Natural killer cell treated with Interleukin-12 subunit alpha and Interleukin-12 subunit beta and Interleukin-15 and Interleukin-18, amount 100 ng/mL, for 72 hours (primary cell): Measurements from ENCODE around the gene NXPH3. TPM values are rescaled to one million over a fixed set of nuclear protein-coding genes. Genes with fewer than 3 reads are reported as not detected.
"Not testable (repeated sequence)": the region's sequence is repeated elsewhere in the genome, so short reads cannot be mapped to it uniquely, and the experiment has no call there.

Experiments
- ATAC-seq, 2 donors: fragments of 150-1000 bp; cut with Tn5 transposase in 1 of 2; sonication (Bioruptor Pico), chemical (Tn5 transposase) in 1 of 2; 2 replicates each; pipeline ENCODE4 v1.10.0; 2021
- DNase-seq: peaks from one replicate; pipeline ENCODE4 v3.0.0; 2022; ENCODE audit warnings: low spot score
- H3K27ac Mint-ChIP-seq, 2 donors: 1 replicate in 1 of 2; 2 replicates in 1 of 2; pipeline ENCODE4 v1.8.0; 2022; ENCODE audit warnings: mixed read lengths in 2 of 2, mild to moderate bottlenecking in 1 of 2, moderate library complexity in 1 of 2
- H3K27me3 Mint-ChIP-seq, 2 donors: 1 replicate in 1 of 2; 2 replicates in 1 of 2; pipeline ENCODE4 v1.8.0; 2022; ENCODE audit warnings: mixed read lengths in 2 of 2
- H3K36me3 Mint-ChIP-seq: one replicate; pipeline ENCODE4 v1.8.0; 2022; ENCODE audit warnings: mixed read lengths
- H3K4me1 Mint-ChIP-seq, 2 donors: 1 replicate in 1 of 2; 2 replicates in 1 of 2; pipeline ENCODE4 v1.8.0; 2022; ENCODE audit warnings: low read depth in 2 of 2, mixed read lengths in 2 of 2, mild to moderate bottlenecking in 1 of 2
- H3K4me3 Mint-ChIP-seq: one replicate; pipeline ENCODE4 v1.8.0; 2022; ENCODE audit warnings: mixed read lengths
- H3K9me3 Mint-ChIP-seq: 2 replicates; pipeline ENCODE4 v1.8.0; 2022; ENCODE audit warnings: mixed read lengths
- total RNA-seq, 2 donors: library from RNA; stranded (reverse); gene quantifications; one replicate each; pipeline ENCODE4 v1.2.3, GENCODE V29; 2022

NXPH3 gene
- total RNA-seq, 2 donors from 2014 or later = not detected

DNA sequence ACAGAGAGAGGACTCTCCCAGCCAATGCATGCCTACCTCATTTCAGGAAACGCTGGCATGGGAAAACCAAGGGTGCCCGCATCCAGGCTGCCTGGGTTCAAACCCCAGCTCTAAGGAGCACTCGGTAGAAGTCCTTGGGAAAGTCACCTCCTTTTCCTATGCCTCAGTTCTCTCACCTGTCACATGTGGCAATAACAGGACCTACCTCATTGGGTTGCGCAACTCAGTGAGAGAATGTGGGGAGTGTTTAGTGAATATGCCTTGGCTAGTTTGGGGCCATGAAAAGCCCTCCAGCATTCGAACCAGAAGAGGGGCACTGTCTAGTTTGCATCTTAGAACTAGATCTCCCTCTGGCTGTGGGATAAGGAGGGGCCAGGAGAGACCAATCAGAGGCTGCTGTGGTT, 9.0 kb upstream of the NXPH3 start:
- Mint-ChIP-seq H3K4me1 (peaks cover 11 to 28% of the 10 kb centered on the region in 2 donors), H3K27ac (no peak overlapping the region), H3K36me3 (no peaks in the 10 kb centered on the region), H3K27me3 (peaks cover 19 to 20% of the 10 kb centered on the region in 2 donors), H3K9me3 (no peaks in the 10 kb centered on the region), H3K4me3 (peak overlapping the region; percentile 29)
- no peak for DNase-seq
- ATAC-seq = no peak

DNA sequence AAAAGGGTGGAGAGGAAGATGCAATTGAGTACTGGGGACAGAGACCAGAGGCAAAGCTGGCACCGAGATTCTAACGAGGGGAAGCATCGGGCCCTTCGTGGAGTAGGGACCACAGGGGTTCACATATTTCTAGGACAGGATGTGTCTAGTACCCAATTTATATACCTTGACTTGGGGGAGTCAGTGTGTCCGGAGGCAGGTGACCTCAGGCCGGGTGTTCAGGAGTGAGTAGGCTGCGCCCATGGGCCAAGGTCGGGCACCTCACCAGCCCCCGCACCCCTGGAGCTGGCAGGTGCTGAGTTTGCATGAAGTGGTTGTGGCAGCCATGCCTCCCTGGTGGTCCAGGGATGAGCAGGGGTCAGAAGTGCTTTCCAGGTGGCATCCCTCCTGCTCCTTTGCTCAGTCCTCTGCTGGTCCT, 8.6 kb upstream of the NXPH3 start:
- no peak for ATAC-seq
- H3K4me3 Mint-ChIP-seq = peak overlapping the region; percentile 29
- DNase-seq = no peak
- H3K36me3 Mint-ChIP-seq = no peaks in the 10 kb centered on the region
- H3K27ac Mint-ChIP-seq = no peak overlapping the region
- H3K27me3 Mint-ChIP-seq = peaks cover 23 to 24% of the 10 kb centered on the region in 2 donors
- H3K4me1 Mint-ChIP-seq = peaks cover 12 to 28% of the 10 kb centered on the region in 2 donors
- H3K9me3 Mint-ChIP-seq = no peaks in the 10 kb centered on the region

DNA sequence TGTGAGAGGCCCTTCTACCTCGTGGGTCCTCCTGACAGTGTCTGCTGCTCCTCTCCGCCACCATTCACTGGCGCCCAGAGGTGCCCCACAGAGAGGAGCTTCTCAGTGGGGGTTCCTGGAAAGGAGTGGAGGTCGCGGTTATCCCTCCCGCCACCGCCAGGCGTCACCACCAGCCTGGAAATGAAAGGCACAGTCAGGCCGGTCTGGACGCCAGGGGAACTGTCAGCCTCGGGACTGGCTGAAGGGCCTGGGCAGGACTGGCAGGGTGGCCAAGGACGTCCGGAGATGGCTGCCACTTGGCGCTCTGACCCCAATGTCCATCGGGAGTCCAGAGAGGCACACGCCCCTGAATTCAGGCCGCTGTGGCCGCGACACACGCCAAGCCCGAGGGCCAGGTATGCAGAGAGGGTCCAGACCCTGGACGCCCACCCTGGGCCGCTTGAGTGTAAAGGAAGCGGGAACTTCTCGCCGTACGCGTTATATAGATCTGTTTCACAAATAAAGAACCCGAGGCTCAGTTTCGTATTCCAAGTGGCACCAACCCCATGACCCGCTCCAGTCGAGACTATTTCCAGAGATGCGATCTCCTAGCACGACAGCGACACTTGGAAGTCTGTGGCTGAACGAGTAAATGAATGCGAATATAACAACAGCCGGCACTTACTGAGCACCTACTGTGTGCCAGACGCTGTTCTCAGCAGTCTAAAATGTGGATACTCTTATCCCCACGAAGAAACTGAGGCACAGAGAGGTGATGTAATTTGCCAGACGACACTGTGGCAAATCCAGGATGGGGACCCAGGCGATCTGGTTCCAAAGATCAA, 7.6 kb upstream of the NXPH3 start:
- Mint-ChIP-seq H3K27ac (no peak overlapping the region), H3K4me1 (peaks cover 12 to 28% of the 10 kb centered on the region in 2 donors), H3K4me3 (peak overlapping the region; percentile 57), H3K27me3 (peaks cover 29% of the 10 kb centered on the region in 2 donors), H3K36me3 (no peaks in the 10 kb centered on the region), H3K9me3 (no peaks in the 10 kb centered on the region)
- DNase-seq (peak; percentile 85), ATAC-seq (peak; percentile 77 to 78)

DNA sequence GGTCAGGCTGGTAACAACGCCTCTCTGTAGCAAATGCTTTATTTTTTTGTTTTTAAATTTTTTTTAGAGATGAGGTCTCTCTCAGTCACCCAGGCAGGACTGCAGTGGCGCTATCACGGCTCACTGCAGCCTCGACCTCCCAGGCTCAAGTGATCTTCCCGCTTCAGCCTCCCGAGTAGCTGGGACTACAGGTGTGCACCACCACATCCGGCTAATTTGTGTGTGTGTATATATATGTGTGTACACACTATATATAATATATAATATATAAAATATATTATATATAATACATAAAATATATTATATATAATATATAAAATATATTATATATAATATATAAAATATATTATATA, 7.0 kb upstream of the NXPH3 start:
- DNase-seq, ATAC-seq, H3K9me3 Mint-ChIP-seq, H3K27ac Mint-ChIP-seq, H3K36me3 Mint-ChIP-seq: not testable (repeated sequence)
- H3K27me3 Mint-ChIP-seq = peaks cover 34 to 35% of the 10 kb centered on the region in 2 donors
- H3K4me1 Mint-ChIP-seq = peaks cover 12 to 28% of the 10 kb centered on the region in 2 donors
- peak overlapping the region; percentile 57 for H3K4me3 Mint-ChIP-seq

DNA sequence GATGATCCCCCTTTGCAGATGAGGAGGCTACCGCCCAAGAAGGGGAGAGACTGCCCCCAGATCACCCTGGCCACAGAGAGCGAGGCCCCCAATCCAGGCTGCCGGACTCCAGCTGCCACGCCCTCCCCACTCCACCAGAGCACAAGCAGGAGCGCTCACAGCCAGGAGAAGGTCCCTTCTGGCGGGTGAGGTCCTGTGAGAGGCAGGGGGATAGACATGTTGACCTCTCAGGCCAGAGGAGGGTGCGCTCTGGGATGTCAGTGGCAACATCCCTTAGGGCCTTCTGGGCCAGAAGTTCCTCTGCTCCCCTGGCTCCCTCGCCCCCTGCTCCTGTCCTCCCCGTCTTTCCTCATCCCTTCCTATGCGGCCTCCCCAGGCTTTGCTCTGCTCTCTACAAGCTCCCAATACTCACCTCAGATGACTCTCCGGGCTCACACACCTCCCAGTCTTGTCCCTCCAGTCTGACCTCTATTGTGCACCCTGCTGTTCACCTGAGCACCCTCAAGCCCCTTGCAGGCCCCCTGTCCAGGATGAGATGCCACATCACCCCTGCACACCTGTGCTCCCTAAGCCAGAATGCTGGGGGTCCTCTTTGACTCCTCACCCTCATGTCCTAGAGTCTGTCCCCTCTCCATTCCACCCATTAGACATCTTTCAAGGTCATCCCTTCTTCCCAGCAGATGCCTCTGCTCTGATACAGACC, 5.0 kb upstream of the NXPH3 start:
- H3K9me3 Mint-ChIP-seq = no peaks in the 10 kb centered on the region
- ATAC-seq = no peak
- peaks cover 37 to 38% of the 10 kb centered on the region in 2 donors for H3K27me3 Mint-ChIP-seq
- peak overlapping the region in 1 of 2 donors; percentile 25 for H3K27ac Mint-ChIP-seq
- H3K4me3 Mint-ChIP-seq = peak overlapping the region; percentile 48
- no peaks in the 10 kb centered on the region for H3K36me3 Mint-ChIP-seq
- H3K4me1 Mint-ChIP-seq = peaks cover 12 to 27% of the 10 kb centered on the region in 2 donors
- no peak for DNase-seq

DNA sequence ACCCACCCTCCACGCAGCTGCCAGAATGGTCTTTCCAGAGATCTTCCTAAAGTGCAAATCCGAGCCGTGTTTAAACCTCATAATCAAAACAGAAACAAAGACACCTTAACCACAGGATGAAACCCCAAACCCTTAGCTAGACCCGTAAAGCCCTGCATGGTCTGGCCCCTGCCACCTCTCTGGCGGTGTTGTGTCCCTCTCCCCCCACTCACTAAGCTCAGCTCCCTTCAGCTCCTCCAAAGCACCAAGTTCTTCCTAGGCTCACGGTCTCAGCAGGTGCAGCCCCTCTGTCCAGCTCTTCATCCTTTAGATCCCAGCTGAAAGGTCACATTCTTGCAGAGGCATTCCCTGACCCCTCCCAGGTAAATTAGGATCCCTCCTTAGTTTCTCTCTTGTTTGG, 4.4 kb upstream of the NXPH3 start:
- Mint-ChIP-seq H3K4me1 (peaks cover 12 to 23% of the 10 kb centered on the region in 2 donors), H3K9me3 (no peaks in the 10 kb centered on the region), H3K4me3 (peak overlapping the region; percentile 48), H3K36me3 (no peaks in the 10 kb centered on the region), H3K27ac (peak overlapping the region in 1 of 2 donors; percentile 25), H3K27me3 (peaks cover 33 to 37% of the 10 kb centered on the region in 2 donors)
- DNase-seq (no peak), ATAC-seq (no peak)

DNA sequence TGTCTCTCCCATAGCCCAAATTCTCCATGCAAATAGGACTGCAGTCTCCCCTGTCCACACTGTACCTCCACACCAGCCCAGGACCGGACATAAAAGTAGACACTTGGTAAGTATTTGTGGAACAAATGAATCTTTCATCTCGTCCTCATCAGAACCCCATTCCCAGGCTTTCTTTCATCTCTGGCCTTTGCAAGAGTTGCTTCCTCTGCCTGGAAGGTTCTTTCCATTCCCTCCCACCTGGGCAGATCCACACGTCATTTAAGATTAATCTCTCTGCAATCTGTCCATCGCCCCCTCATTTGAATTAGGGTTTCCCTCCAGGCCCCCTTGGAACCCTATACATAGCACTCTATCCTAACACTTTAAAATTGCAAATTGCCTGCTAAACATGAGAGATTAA, 3.9 kb upstream of the NXPH3 start:
- H3K27ac Mint-ChIP-seq = peak overlapping the region in 1 of 2 donors; percentile 25
- DNase-seq = no peak

DNA sequence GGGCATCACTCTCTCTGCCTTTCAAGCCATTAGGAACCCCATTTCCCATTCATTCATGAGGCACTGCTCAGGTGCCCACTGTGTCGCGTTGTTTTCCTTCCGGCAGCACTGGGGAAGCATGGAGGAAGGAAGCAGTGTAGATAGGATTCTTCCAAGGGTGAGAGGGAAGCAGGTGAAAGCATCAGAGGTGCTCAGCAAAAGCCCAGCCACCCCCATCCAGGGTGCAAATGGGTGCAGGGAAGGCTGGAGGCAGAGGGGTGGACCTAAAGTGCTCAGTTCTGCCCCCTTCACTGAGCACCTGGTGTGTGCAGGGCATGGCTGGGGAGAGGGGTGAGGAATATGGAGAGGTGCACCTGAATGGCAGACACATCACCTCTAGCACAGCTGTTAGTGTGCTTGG, 3.4 kb upstream of the NXPH3 start:
- no peak overlapping the region for H3K27ac Mint-ChIP-seq
- no peaks in the 10 kb centered on the region for H3K9me3 Mint-ChIP-seq
- DNase-seq (no peak), ATAC-seq (no peak)
- peaks cover 12 to 23% of the 10 kb centered on the region in 2 donors for H3K4me1 Mint-ChIP-seq
- peaks cover 37 to 39% of the 10 kb centered on the region in 2 donors for H3K27me3 Mint-ChIP-seq
- no peaks in the 10 kb centered on the region for H3K36me3 Mint-ChIP-seq
- no peak overlapping the region for H3K4me3 Mint-ChIP-seq

More for the DNA sequence above, 3.9 kb upstream of the NXPH3 start:
- Mint-ChIP-seq H3K4me1 (peaks cover 12 to 23% of the 10 kb centered on the region in 2 donors), H3K36me3 (no peaks in the 10 kb centered on the region), H3K27me3 (peaks cover 33 to 37% of the 10 kb centered on the region in 2 donors), H3K4me3 (no peak overlapping the region), H3K9me3 (no peaks in the 10 kb centered on the region)
- no peak for ATAC-seq

DNA sequence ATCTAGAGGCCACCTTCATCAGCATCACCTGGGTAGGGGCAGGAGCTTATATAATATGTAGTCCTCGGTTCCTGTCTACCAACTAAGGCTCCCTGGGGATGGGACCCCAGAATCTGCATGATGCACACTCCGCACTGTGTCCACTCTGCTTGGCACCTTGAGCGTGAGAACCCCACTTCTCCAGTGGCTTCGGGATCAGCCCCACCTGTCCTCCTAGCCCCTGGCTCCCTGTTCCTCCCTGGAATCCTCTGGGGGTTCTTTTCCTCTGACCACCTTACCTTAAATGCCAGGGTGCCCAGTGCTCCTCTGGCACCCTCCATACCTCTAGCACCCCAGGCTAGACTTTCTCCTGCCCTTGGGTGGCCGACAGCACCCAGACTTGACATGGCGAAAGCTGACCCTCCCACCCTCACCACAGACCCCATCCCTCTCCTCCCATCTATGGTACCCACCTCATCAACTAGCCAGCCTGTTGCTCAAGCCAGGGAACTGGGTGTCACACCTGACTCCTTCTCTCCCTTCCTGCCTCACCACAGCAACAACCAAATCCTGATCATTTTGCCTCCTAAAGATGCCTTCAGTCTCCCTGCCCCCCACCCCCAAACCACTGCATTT, 2.8 kb upstream of the NXPH3 start:
- Mint-ChIP-seq H3K27me3 (peaks cover 41 to 43% of the 10 kb centered on the region in 2 donors), H3K4me3 (no peak overlapping the region), H3K36me3 (no peaks in the 10 kb centered on the region), H3K27ac (no peak overlapping the region), H3K4me1 (peaks cover 12 to 20% of the 10 kb centered on the region in 2 donors), H3K9me3 (no peaks in the 10 kb centered on the region)
- ATAC-seq (no peak), DNase-seq (no peak)

DNA sequence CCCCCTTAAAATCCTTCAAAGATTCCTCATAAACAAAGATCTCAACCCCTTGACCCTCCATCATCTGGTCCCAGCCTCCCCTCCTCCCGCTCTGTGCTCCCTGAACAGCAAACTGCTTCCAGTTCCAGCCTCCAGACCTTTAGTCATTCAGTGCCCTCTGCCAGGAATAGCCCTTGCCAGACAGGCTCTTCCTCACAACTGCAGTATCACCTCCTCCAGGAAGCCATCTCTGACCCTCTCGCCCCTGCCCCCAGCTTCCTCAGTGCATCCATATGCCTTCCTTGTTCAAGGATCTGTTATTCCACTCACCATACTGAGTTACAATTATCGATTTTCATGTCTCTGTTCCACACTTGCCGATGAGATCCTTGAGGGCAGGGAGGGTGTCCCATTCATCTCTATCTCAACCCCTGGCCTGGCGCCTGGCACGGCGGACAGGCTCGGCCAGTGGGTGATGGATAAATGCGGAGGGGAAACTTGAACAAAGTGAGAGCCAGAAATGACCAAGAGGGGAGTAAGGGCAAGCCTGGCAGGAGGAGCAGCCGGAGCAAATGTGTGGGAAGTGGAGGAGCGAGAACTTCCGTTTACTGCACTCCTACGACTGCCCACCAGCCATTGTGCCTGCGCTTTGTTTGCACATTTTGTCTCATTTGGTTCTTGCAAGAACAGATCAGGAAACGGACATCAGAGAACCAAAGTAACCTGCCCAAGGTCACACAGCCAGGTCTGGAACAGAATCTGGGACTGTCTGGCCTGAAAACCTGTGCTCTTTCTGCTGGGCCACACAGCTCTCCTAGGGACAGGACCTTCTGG, 2.0 kb upstream of the NXPH3 start:
- Mint-ChIP-seq H3K4me1 (peaks cover 12 to 15% of the 10 kb centered on the region in 2 donors), H3K27ac (no peak overlapping the region), H3K4me3 (no peak overlapping the region), H3K9me3 (no peaks in the 10 kb centered on the region), H3K27me3 (peaks cover 43 to 46% of the 10 kb centered on the region in 2 donors), H3K36me3 (no peaks in the 10 kb centered on the region)
- no peak for ATAC-seq
- DNase-seq = no peak

DNA sequence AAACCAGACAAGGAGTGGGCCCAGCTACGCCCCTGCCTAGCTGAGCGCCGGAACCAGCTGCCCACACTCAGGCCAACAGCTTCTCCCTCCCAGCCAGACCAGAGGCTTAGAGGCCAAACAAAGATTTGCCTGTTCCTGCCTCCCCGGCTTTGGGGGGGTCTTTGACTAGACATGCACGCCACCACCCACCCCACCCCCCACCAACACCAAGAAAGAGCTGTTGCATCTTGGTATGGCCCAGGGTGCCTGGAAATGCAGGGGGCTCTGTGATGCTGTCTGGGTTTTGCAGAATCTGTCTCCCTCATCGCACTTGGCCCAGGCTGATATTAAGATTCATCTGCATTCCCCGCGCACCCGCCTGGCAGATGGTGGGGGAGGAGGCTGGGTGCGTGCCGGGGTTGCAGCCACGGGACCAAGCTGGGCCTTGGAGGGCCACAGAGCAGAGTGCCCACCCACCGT, 1.3 kb upstream of the NXPH3 start:
- no peak overlapping the region for H3K27ac Mint-ChIP-seq
- H3K27me3 Mint-ChIP-seq = peaks cover 43 to 46% of the 10 kb centered on the region in 2 donors
- no peaks in the 10 kb centered on the region for H3K36me3 Mint-ChIP-seq
- no peak for DNase-seq
- no peak overlapping the region for H3K4me3 Mint-ChIP-seq
- no peaks in the 10 kb centered on the region for H3K9me3 Mint-ChIP-seq
- peaks cover 12 to 15% of the 10 kb centered on the region in 2 donors for H3K4me1 Mint-ChIP-seq
- no peak for ATAC-seq

DNA sequence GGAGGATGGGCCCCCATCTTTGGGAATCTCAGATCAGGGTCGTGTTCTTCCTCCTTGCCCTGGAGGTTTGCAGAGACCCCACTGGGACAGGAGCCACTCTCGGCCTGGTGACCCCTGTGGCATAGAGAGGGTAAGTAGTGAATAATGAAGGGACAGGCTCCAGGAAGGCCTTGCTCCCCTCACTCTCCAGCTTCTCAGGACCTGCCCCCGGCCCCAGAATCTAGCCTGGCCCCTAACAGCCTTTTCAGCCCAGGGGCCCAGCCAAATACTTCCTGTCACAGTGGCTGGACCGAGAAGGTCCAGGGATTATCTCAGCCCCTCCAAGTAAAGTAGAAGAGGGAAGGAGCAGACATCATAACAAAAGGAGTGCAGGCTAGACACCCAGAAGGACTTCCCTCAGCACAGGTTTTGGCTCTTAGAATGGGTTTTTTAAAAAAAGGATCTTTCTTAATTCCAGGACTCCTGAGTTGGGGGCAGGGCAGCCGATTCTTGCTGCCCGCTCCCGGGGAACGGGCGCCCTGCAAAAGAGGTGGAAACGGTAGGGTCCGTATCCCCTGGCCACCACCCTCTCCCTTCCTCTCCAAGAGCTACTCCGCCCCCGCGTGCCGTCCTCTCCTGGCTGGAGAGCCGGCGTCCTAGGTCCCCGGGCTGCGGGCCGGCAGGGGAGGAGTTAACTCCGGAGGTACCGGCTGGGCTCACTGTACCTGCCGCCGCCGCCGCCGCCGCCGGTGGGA, 559 bp upstream of the NXPH3 start:
- peak overlapping the region; percentile 58 for H3K4me3 Mint-ChIP-seq

More for the DNA sequence above, 559 bp upstream of the NXPH3 start:
- Mint-ChIP-seq H3K27me3 (peaks cover 43 to 46% of the 10 kb centered on the region in 2 donors), H3K36me3 (no peaks in the 10 kb centered on the region), H3K9me3 (no peaks in the 10 kb centered on the region), H3K4me1 (peaks cover 11 to 12% of the 10 kb centered on the region in 2 donors), H3K27ac (no peak overlapping the region)
- DNase-seq = no peak
- peak in 1 of 2 donors; percentile 8 for ATAC-seq
